Endothelial cell of umbilical vein (primary cell): ENCODE results near the gene DYRK1A.

Experiments
- CTCF ChIP-seq, 2 donors: IDR thresholded peaks; 1 replicate in 1 of 2; 2 replicates in 1 of 2; pipeline ENCODE4 v1.5.1; 2011; ENCODE audit warnings: low read length in 2 of 2, mild to moderate bottlenecking in 2 of 2, moderate library complexity in 2 of 2, control low read depth in 1 of 2, inconsistent platforms in 1 of 2, low read depth in 1 of 2; ENCODE audit not compliant: insufficient read depth in 1 of 2; ENCODE audit errors: extremely low read depth in 1 of 2
- EZH2 ChIP-seq: IDR thresholded peaks from 2 replicates; pipeline ENCODE4 v1.6.1; 2012; ENCODE audit warnings: borderline replicate concordance, low read depth, mild to moderate bottlenecking, moderate library complexity, low read length, inconsistent platforms; ENCODE audit not compliant: severe bottlenecking
- FOS ChIP-seq: IDR thresholded peaks from 2 replicates; pipeline ENCODE4 v1.6.1; 2011; ENCODE audit warnings: mild to moderate bottlenecking, low read length, moderate library complexity, borderline replicate concordance; ENCODE audit not compliant: insufficient read depth
- MAX ChIP-seq: IDR thresholded peaks from 2 replicates; pipeline ENCODE4 v1.6.1; 2011; ENCODE audit not compliant: insufficient read depth, insufficient read length
- POLR2A ChIP-seq: IDR thresholded peaks from 2 replicates; pipeline ENCODE4 v1.6.1; 2012; ENCODE audit warnings: low read depth, mild to moderate bottlenecking, control low read depth, low read length
- POLR2AphosphoS5 ChIP-seq: IDR thresholded peaks from 2 replicates; pipeline ENCODE4 v1.6.1; 2012; ENCODE audit warnings: low read depth, mild to moderate bottlenecking, control low read depth, low read length, moderate library complexity; ENCODE audit not compliant: insufficient read depth

- no peak for TF ChIP-seq CTCF (IDR thresholded peaks at IDR 0.05; ENCODE audit: extremely low read depth in 1 of 2, insufficient read depth in 1 of 2, low read depth in 1 of 2, low read length in 2 of 2)
- TF ChIP-seq POLR2A, result peak; percentile 23
- TF ChIP-seq EZH2, result no peak
- TF ChIP-seq POLR2AphosphoS5, result no peak
- TF ChIP-seq FOS, result no peak
- no peak for TF ChIP-seq MAX
Measured at GRCh38 chr21:37561941-37562919, 195.7 kb downstream of the DYRK1A start.
